ENCODE data around the gene INTS14.

- no peak for TF ChIP-seq CTCF (IDR thresholded peaks at IDR 0.05)
- no peak for TF ChIP-seq POLR2A (IDR thresholded peaks at IDR 0.05)
These were observed 63.1 kb downstream of the INTS14 start for GRCh38 chr15:65547841-65548240.
